GM12891 (cell line): Measurements from ENCODE around the gene RNF208.
A peak's percentile ranks its signal among the peaks of the same experiment; 100 is the strongest.

Source experiments
- DNase-seq: peaks from one replicate; pipeline ENCODE4 v3.0.0; 2011; ENCODE audit warnings: low spot score; ENCODE audit not compliant: insufficient read length
- FAIRE-seq: peaks from 2 replicates; lab custom pipeline; 2011; peaks lifted over from hg19 to GRCh38; lab: Jason Lieb, UNC
- PAX5 ChIP-seq: IDR thresholded peaks from 2 replicates; pipeline ENCODE4 v1.6.1; 2011; ENCODE audit warnings: low read length, moderate library complexity, mild to moderate bottlenecking; ENCODE audit not compliant: insufficient read depth, severe bottlenecking
- POLR2A ChIP-seq: IDR thresholded peaks from 2 replicates; pipeline ENCODE4 v1.6.1; 2011; ENCODE audit warnings: low read depth, low read length, control low read depth
- POLR2AphosphoS5 ChIP-seq: IDR thresholded peaks from 2 replicates; pipeline ENCODE4 v1.6.1; 2011; ENCODE audit warnings: low read depth, low read length, control low read depth
- POU2F2 ChIP-seq: IDR thresholded peaks from 2 replicates; pipeline ENCODE4 v1.6.1; 2011; ENCODE audit warnings: low read depth, mild to moderate bottlenecking, control low read depth, low read length, moderate library complexity
- SPI1 ChIP-seq: IDR thresholded peaks from 2 replicates; pipeline ENCODE4 v1.6.1; 2011; ENCODE audit warnings: low read depth, low read length, control low read depth
- TAF1 ChIP-seq: IDR thresholded peaks from 2 replicates; pipeline ENCODE4 v1.6.1; 2011; ENCODE audit warnings: low read depth, low read length, control low read depth

RNF208 gene

DNA sequence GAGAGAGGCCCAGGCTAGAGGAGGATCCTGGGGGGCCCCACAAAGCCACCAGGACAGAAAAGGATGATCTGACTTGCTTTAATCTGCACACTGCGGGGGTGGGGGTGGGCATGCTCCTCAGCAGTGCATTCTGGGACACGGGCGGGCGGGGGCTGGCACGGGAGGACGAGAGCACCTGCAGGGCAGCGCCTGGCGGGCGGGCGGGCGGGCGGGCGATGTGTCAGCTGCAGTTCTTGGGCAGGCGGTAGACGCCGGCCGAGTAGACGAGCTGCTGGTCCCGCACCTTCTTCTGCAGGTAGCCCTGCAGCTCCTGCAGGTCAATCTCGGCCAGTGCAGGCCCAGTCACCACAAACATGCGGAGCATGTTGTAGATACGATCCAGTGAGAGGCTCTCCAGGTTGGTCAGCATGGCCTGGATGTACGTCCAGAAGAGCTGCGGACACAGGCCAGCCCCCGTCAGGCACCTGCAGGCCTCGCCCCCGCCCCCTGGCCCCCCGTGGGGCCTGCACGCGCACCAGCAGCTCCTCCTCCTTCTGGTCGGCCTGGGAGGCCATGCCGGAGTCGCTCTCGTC lies 47.2 kb downstream of the RNF208 start:
- no peak for FAIRE-seq

DNA sequence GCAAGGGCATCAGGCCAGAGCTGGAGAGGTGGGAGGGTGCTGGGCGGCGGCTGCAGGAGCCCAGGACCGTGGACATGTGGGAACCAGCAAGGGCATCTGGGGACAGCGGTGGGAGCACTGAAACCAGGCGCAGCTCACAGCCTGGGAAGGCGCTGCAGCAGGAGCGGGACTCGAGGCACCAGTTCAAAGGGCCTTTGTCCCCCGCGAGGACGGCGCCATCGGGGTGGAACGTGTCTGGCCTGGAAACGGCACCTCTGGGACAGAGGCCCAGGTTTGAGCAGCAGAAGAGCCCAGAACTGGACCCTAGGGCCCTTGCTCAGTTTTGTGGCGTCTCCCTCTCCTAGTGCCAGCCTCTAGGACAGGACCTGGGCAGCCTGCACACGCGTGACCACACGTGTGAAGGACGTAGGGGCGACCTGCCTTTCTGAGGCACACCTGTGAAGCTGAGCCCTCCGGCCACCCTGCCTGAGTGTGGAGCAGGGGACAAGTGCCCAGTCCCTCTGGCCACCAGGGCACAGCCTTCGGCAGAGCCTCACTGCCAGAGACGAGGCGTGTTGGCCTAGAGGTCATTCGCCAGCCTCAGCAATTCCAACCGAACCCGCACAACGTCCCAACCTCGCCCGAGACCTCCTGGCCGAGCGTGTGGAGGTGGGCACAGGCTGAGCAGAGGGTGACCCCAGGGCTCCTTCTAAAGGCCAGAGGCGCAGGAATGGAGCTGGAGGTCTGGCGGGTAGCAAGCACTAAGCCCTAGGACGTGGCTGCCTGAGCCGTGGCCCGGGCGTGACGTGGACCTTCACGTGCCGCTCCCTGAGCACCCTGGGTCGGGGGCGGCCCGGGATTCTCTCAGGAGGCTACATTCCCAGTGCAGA lies 48.0 kb downstream of the RNF208 start:
- DNase-seq, result no peak
- FAIRE-seq, result no peak
- TF ChIP-seq TAF1, result no peak
- TF ChIP-seq PAX5, result no peak
- TF ChIP-seq POU2F2, result no peak
- TF ChIP-seq POLR2AphosphoS5, result no peak
- no peak for TF ChIP-seq POLR2A
- TF ChIP-seq SPI1, result no peak

More for the DNA sequence above, 47.2 kb downstream of the RNF208 start:
- TF ChIP-seq POLR2AphosphoS5 (no peak), POU2F2 (no peak), PAX5 (no peak), SPI1 (no peak), POLR2A (no peak), TAF1 (no peak)
- DNase-seq, result no peak

DNA sequence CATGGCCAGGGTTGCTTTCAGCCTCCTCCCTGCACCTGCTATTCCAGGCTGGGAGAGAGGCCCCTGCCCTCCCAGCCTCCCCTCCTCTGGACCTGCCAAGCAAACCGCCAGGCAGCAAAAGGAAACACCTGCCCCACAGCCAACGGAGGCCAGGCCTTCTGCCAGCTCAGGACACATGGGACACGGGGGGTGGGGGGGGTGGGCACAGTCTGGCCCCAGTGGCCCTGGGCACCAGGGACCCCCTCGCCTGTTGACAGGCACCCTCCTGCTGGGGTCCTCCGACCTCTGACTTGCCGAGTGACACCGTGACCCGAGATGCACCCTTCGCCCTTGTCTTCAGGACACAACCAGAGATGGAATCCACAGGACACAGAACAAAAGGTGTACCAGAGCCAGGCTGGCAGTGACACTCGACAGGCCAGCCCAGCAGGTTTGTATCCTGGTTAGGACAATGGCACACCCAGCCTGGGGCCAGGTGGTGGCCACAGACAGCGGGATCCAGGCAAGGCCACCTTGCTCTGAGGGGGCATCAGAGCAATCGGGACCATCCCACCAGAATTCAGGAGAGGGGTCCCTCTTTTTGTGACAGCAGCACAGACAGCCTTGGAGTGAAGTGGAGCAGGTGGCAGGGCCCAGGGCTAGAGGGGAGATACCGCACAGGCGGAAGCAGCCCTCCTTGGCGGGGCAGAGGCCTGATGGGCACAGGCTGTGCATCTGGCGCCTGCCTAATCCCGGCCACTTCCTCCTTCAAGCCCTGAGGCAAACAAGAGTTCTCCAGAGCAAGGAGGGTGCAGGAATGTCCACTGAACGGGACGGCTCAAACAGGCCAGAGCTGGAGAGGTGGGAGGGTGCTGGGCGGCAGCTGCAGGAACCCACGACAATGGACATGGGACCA lies 48.9 kb downstream of the RNF208 start:
- peak; percentile 28 for FAIRE-seq
- no peak for TF ChIP-seq PAX5
- no peak for TF ChIP-seq POLR2A
- TF ChIP-seq POLR2AphosphoS5, result no peak
- TF ChIP-seq TAF1, result no peak
- no peak for TF ChIP-seq SPI1
- TF ChIP-seq POU2F2, result no peak
- DNase-seq, result no peak

DNA sequence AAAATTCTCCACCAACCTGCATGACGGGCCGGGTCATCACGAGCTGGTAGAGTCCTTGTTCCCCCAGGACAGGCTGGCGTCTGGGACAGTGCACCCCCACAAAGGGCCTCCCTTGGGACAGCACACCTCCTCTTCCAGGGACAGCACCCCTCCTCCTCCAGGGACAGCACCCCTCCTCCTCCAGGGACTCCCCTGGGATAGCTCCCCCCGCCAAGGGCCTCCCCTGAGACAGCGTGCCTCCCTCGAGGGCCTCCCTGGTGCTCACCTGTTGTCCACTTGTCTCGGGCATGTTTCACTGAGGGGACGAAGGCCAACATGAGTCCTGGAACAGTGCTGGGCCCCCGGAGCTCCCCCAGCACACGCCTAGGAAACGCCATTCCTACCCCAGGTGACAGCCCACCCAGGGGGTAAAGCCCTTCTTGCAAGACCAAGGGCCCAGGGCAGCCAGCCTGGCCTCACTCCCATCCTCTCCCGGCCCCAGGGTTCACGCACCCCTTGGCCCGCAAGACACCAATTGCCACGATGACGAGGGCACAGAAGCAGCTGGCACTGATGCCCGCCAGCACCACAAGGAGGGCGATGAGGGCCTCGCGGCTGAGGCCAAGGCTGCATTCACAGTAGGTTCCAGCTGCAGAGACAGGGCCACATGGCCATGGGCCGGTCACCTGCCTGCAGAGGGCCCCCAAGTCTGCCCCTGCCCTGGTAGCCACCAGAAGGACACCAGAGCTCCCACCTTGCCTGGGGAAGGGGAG lies 50.7 kb downstream of the RNF208 start:
- TF ChIP-seq POLR2AphosphoS5 (no peak), PAX5 (no peak), POU2F2 (no peak), TAF1 (no peak), SPI1 (no peak), POLR2A (no peak)
- FAIRE-seq, result no peak
- no peak for DNase-seq

DNA sequence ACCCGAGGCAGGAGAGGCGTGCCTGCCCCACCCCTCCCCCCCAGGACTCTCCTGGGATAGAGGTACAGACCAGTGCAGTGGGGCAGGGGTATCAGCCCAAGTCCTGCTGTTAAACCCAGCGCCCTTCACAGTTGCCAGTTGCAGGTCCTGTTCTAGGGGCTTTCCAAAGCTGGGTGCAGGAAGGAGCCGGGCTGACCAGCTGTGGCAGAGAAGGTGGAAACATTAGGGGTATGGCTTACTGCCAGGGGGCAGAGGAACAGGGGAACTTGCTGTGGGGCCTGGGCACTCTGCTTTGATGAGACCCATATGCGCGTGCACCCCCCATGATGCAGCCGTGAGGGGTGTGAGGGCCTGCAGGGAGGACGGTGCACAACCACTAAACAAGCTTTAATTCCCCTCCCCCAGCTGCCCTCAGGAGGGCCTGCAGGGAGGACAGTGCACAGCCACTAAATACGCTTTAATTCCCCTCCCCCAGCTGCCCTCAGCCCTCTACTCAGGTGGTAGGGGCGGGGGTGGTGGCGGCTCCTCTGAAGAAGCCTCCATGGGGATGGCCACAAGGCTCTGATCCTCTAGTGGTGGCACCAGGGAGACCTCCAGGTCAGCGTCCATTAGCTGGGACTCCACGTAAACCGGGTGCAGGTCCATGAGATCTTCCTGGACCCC lies 51.4 kb downstream of the RNF208 start:
- TF ChIP-seq SPI1, result no peak
- TF ChIP-seq POU2F2, result no peak
- TF ChIP-seq PAX5, result no peak
- TF ChIP-seq TAF1, result no peak
- no peak for TF ChIP-seq POLR2AphosphoS5
- no peak for TF ChIP-seq POLR2A
- DNase-seq (no peak), FAIRE-seq (no peak)
